ENCODE data around the gene BUD13. TPM values are rescaled to one million over a fixed set of nuclear protein-coding genes. Genes with fewer than 3 reads are reported as not detected.

The BUD13 gene
- total and polyA plus RNA-seq, 2 of the 13 experiments (the other 11 are each of a cell fraction or from before 2014, with no cell fraction given) = 13.3 to 25.9 TPM

DNA sequence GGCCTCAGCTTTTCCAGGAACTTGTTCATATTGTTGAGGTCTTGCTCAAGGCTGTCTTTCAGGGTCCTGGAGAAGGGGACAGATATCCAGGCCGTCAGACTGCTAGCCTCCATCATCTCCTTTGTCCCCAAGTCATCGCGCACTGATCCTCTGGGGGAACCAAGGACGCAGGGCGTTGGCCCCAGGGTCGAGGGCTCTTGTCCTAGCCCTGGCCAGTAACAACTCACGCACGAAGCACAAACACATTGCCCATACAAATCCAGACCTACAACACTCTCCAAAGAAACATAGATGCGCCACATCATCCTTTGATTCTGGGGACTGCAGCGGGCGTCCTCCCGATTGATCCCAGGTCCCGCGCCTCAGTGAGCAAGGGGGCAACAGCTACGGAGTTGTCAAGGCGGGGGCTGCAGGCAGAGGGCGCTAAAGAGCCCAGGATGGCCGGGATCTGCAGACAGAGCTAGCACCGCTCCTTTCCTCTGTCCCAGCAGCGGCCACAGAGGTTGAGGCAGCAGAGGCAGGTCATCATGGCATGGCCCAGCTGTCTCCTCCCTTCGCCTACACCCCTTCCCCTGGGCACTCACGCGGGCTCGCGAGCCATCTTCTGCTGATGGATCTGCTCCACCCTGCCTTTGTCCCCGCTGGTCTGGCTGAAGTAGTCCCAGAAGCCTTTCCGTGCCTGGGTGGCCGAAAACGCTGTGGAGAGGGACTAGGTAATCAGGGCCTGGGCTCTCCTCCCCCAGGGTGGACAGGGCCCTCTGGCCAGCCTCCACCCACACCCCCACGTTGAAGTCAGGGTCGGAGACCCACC is 18.4 kb upstream of the BUD13 start (continued):
- TF ChIP-seq ZNF546 (CRISPR knock-in tag; conservative IDR thresholded peaks at IDR 0.05) (0 out of 2 replicates have a peak, but pooled peaks have one; percentile 4), ZNF501 (CRISPR knock-in tag; IDR thresholded peaks at IDR 0.05) (peak; percentile 45; the same call in 1 of the 2 replicates), PRPF4 (IDR thresholded peaks at IDR 0.05; ENCODE audit: low read depth, low read length, poor library complexity, severe bottlenecking) (no peak), ZNF746 (CRISPR knock-in tag; IDR thresholded peaks at IDR 0.05) (no peak), CBX5 (CRISPR knock-in tag; IDR thresholded peaks at IDR 0.05; ENCODE audit: borderline replicate concordance) (peak; percentile 47; the same call in 1 of the 2 replicates), ZNF383 (CRISPR knock-in tag; IDR thresholded peaks at IDR 0.05; ENCODE audit: borderline replicate concordance) (no peak), ZNF225 (CRISPR knock-in tag; IDR thresholded peaks at IDR 0.05) (peak; percentile 55), ZSCAN20 (CRISPR knock-in tag; IDR thresholded peaks at IDR 0.05; ENCODE audit: borderline replicate concordance) (no peak), SOX13 (IDR thresholded peaks at IDR 0.05) (no peak), SOX13 (CRISPR knock-in tag; conservative IDR thresholded peaks at IDR 0.05 in 1 of 2, IDR thresholded peaks at IDR 0.05 in 1 of 2) (peak in 1 of 2 experiments; percentile 49; a peak in 1 of 4 replicates), ZNF530 (CRISPR knock-in tag; IDR thresholded peaks at IDR 0.05; ENCODE audit: low read depth) (no peak), ZFP62 (CRISPR knock-in tag; IDR thresholded peaks at IDR 0.05) (no peak), ZNF720 (CRISPR knock-in tag; IDR thresholded peaks at IDR 0.05) (no peak), ZNF607 (CRISPR knock-in tag; IDR thresholded peaks at IDR 0.05; ENCODE audit: borderline replicate concordance) (0 out of 2 replicates have a peak, but pooled peaks have one; percentile 20), ZNF772 (CRISPR knock-in tag; IDR thresholded peaks at IDR 0.05) (peak; percentile 65; the same call in 1 of the 2 replicates), CEBPB (IDR thresholded peaks at IDR 0.05; ENCODE audit: borderline replicate concordance, low read depth, low read length) (no peak), ZNF761 (CRISPR knock-in tag; conservative IDR thresholded peaks at IDR 0.05) (no peak), ZC3H13 (CRISPR knock-in tag; IDR thresholded peaks at IDR 0.05) (peak; percentile 65; the same call in 1 of the 2 replicates), ZNF33B (CRISPR knock-in tag; IDR thresholded peaks at IDR 0.05) (no peak), ZNF781 (CRISPR knock-in tag; IDR thresholded peaks at IDR 0.05; ENCODE audit: borderline replicate concordance, not compliant biosample characterization) (peak; percentile 21), ZNF737 (CRISPR knock-in tag; IDR thresholded peaks at IDR 0.05; ENCODE audit: borderline replicate concordance) (no peak), HOXA5 (CRISPR knock-in tag; IDR thresholded peaks at IDR 0.05) (peak; percentile 78; the same call in 1 of the 2 replicates)
- TF ChIP-seq, protein P1, sequence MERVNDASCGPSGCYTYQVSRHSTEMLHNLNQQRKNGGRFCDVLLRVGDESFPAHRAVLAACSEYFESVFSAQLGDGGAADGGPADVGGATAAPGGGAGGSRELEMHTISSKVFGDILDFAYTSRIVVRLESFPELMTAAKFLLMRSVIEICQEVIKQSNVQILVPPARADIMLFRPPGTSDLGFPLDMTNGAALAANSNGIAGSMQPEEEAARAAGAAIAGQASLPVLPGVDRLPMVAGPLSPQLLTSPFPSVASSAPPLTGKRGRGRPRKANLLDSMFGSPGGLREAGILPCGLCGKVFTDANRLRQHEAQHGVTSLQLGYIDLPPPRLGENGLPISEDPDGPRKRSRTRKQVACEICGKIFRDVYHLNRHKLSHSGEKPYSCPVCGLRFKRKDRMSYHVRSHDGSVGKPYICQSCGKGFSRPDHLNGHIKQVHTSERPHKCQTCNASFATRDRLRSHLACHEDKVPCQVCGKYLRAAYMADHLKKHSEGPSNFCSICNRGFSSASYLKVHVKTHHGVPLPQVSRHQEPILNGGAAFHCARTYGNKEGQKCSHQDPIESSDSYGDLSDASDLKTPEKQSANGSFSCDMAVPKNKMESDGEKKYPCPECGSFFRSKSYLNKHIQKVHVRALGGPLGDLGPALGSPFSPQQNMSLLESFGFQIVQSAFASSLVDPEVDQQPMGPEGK (CRISPR knock-in tag; IDR thresholded peaks at IDR 0.05) = peak; percentile 70
- TF ChIP-seq, protein P2, sequence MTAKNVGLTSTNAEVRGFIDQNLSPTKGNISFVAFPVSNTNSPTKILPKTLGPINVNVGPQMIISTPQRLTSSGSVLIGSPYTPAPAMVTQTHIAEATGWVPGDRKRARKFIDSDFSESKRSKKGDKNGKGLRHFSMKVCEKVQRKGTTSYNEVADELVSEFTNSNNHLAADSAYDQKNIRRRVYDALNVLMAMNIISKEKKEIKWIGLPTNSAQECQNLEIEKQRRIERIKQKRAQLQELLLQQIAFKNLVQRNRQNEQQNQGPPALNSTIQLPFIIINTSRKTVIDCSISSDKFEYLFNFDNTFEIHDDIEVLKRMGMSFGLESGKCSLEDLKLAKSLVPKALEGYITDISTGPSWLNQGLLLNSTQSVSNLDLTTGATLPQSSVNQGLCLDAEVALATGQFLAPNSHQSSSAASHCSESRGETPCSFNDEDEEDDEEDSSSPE (CRISPR knock-in tag; IDR thresholded peaks at IDR 0.05) = no peak
- TF ChIP-seq, protein P3, sequence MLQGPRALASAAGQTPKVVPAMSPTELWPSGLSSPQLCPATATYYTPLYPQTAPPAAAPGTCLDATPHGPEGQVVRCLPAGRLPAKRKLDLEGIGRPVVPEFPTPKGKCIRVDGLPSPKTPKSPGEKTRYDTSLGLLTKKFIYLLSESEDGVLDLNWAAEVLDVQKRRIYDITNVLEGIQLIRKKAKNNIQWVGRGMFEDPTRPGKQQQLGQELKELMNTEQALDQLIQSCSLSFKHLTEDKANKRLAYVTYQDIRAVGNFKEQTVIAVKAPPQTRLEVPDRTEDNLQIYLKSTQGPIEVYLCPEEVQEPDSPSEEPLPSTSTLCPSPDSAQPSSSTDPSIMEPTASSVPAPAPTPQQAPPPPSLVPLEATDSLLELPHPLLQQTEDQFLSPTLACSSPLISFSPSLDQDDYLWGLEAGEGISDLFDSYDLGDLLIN (CRISPR knock-in tag; IDR thresholded peaks at IDR 0.05; ENCODE audit: borderline replicate concordance) = peak; percentile 38; the same call in 1 of the 2 replicates

Data from HepG2 (cell line).